GM12878 (cell line): Measurements from ENCODE around the gene IGF1R. TPM values are rescaled to one million over a fixed set of nuclear protein-coding genes. Genes with fewer than 3 reads are reported as not detected.

Experiments used
- ATAC-seq: fragments of 200-7000 bp; cut with Tn5 transposase; 3 replicates; pipeline ENCODE4 v1.9.1; 2020; ENCODE audit warnings: mild to moderate bottlenecking, moderate library complexity
- BruUV-seq: library from RNA; stranded (reverse); fragments of 400-500 nt; replicated peaks from 2 replicates; lab custom pipeline; 2021; lab: Mats Ljungman, UMichigan
- CTCF ChIA-PET: fragments of 300-600 bp; sonication (Branson Sonifier 250); formaldehyde crosslinking; extraction: SDS; loops from one replicate; lab custom pipeline; 2021; ENCODE audit warnings: inconsistent platforms; lab: Yijun Ruan, JAX
- POLR2A ChIA-PET: fragments of 350-600 bp; formaldehyde crosslinking; extraction: SDS; loops from one replicate; lab custom pipeline; 2021; ENCODE audit warnings: inconsistent platforms; lab: Charles Lee
- RAD21 ChIA-PET: fragments of 300-600 bp; sonication (Branson Sonifier 250); formaldehyde crosslinking; loops from one replicate; lab custom pipeline; 2023; ENCODE audit warnings: antibody characterized with exemption; ENCODE audit not compliant: unreplicated experiment; lab: Charles Lee
- SMC1A ChIA-PET: fragments of 300-600 bp; sonication (Branson Sonifier 250); formaldehyde crosslinking; loops from one replicate; lab custom pipeline; 2023; ENCODE audit not compliant: unreplicated experiment, uncharacterized antibody; lab: Charles Lee
- DNase-seq: peaks from one replicate; pipeline ENCODE4 v3.0.0-alpha.2; 2011; ENCODE audit warnings: low read depth, low spot score
- FAIRE-seq: peaks from 3 replicates; lab custom pipeline; 2011; peaks lifted over from hg19 to GRCh38; lab: Jason Lieb, UNC
- H2AFZ ChIP-seq: 2 replicates; pipeline ENCODE4 v1.6.0; 2011; ENCODE audit warnings: low read depth, low read length, control low read depth; ENCODE audit not compliant: control insufficient read depth
- H3K27ac ChIP-seq: 2 replicates; pipeline ENCODE4 v1.5.1; 2011; ENCODE audit warnings: control low read depth; ENCODE audit not compliant: control insufficient read depth, insufficient read depth
- H3K27me3 ChIP-seq, 2 experiments: replicated peaks in 1 of 2; 2 replicates each; pipeline versions ENCODE4 v1.6.0 to v1.6.1; 2011; ENCODE audit warnings: low read length in 1 of 2; ENCODE audit not compliant: control insufficient read depth in 2 of 2, insufficient read depth in 2 of 2
- H3K36me3 ChIP-seq, 2 experiments: 2 replicates each; pipeline ENCODE4 v1.5.1; 2011; ENCODE audit warnings: low read length in 1 of 2; ENCODE audit not compliant: control insufficient read depth in 2 of 2, insufficient read depth in 2 of 2
- H3K4me1 ChIP-seq: 2 replicates; pipeline ENCODE4 v1.6.1; 2011; ENCODE audit warnings: mild to moderate bottlenecking, low read length, moderate library complexity, mixed read lengths; ENCODE audit not compliant: control insufficient read depth, insufficient read depth
- H3K4me2 ChIP-seq: 2 replicates; pipeline ENCODE4 v1.6.0; 2011; ENCODE audit warnings: control low read depth; ENCODE audit not compliant: control insufficient read depth, insufficient read depth
- H3K4me3 ChIP-seq: fragments of 200-600 bp; sonication (generic); 2 replicates; pipeline ENCODE4 v1.5.1; 2016
- H3K79me2 ChIP-seq: 2 replicates; pipeline ENCODE4 v1.6.0; 2011; ENCODE audit warnings: low read length; ENCODE audit not compliant: control insufficient read depth, insufficient read depth
- H3K9ac ChIP-seq: 2 replicates; pipeline ENCODE4 v1.8.0; 2011; ENCODE audit warnings: low read length, control low read depth, mixed read lengths; ENCODE audit not compliant: control insufficient read depth, insufficient read depth
- H3K9me3 ChIP-seq: replicated peaks from 3 replicates; pipeline ENCODE4 v1.5.1; 2011; ENCODE audit warnings: mild to moderate bottlenecking, low read length; ENCODE audit not compliant: control insufficient read depth, insufficient read depth
- H4K20me1 ChIP-seq: 2 replicates; pipeline ENCODE4 v1.6.0; 2011; ENCODE audit not compliant: control insufficient read depth, insufficient read depth
- ATF2 ChIP-seq: IDR thresholded peaks from 2 replicates; pipeline ENCODE4 v1.6.1; 2012; ENCODE audit warnings: low read length, inconsistent platforms
- ATF3 ChIP-seq: IDR thresholded peaks from 2 replicates; pipeline ENCODE4 v1.6.1; 2011; ENCODE audit warnings: low read depth, mild to moderate bottlenecking, low read length, moderate library complexity, borderline replicate concordance; ENCODE audit errors: extremely low read depth
- BACH1 ChIP-seq: fragments of 450-650 bp; IDR thresholded peaks from 2 replicates; pipeline ENCODE4 v1.6.1; 2017; ENCODE audit warnings: mild to moderate bottlenecking, borderline replicate concordance
- BMI1 ChIP-seq: fragments of 450-650 bp; IDR thresholded peaks from 2 replicates; pipeline ENCODE4 v1.6.1; 2016; ENCODE audit warnings: mild to moderate bottlenecking, moderate library complexity, borderline replicate concordance
- BRCA1 ChIP-seq: IDR thresholded peaks from 2 replicates; pipeline ENCODE4 v1.6.1; 2011; ENCODE audit warnings: low read depth, low read length, improper control_type of control experiment
- CHD2 ChIP-seq: IDR thresholded peaks from 2 replicates; pipeline ENCODE4 v1.6.1; 2011; ENCODE audit warnings: low read depth, low read length, improper control_type of control experiment, borderline replicate concordance
- ESRRA ChIP-seq: IDR thresholded peaks from 2 replicates; pipeline ENCODE4 v1.6.1; 2012; ENCODE audit warnings: mild to moderate bottlenecking, low read length, improper control_type of control experiment
- FOXK2 ChIP-seq: fragments of 450-650 bp; IDR thresholded peaks from 2 replicates; pipeline ENCODE4 v1.6.1; 2017; ENCODE audit warnings: mild to moderate bottlenecking, moderate library complexity
- FOXM1 ChIP-seq: IDR thresholded peaks from 2 replicates; pipeline ENCODE4 v1.6.1; 2012; ENCODE audit warnings: low read depth, mild to moderate bottlenecking, inconsistent platforms, low read length, moderate library complexity
- JUNB ChIP-seq: IDR thresholded peaks from 2 replicates; pipeline ENCODE4 v1.6.1; 2016; ENCODE audit warnings: antibody characterized with exemption, mild to moderate bottlenecking
- MXI1 ChIP-seq: fragments of 150-350 bp; IDR thresholded peaks from 2 replicates; pipeline ENCODE4 v1.6.1; 2011; ENCODE audit warnings: low read depth, mild to moderate bottlenecking, inconsistent platforms, low read length, improper control_type of control experiment
- NR2F1 ChIP-seq: fragments of 450-650 bp; conservative IDR thresholded peaks from 2 replicates; pipeline ENCODE4 v1.6.1; 2017; ENCODE audit warnings: mild to moderate bottlenecking
- PAX5 ChIP-seq: IDR thresholded peaks from 2 replicates; pipeline ENCODE4 v1.6.1; 2011; ENCODE audit warnings: low read depth, low read length, borderline replicate concordance
- POU2F2 ChIP-seq: IDR thresholded peaks from 3 replicates; pipeline ENCODE4 v1.6.1; 2011; ENCODE audit warnings: low read depth, mild to moderate bottlenecking, low read length, borderline replicate concordance
- RAD51 ChIP-seq: fragments of 450-650 bp; IDR thresholded peaks from 2 replicates; pipeline ENCODE4 v1.6.1; 2016; ENCODE audit warnings: moderate library complexity, mild to moderate bottlenecking, inconsistent platforms
- SIX5 ChIP-seq: IDR thresholded peaks from 2 replicates; pipeline ENCODE4 v1.6.1; 2011; ENCODE audit warnings: mild to moderate bottlenecking, low read depth, low read length, moderate library complexity; ENCODE audit not compliant: severe bottlenecking
- TCF7 ChIP-seq: IDR thresholded peaks from 2 replicates; pipeline ENCODE4 v1.6.1; 2014; ENCODE audit warnings: antibody characterized with exemption, borderline replicate concordance
- ZNF274 ChIP-seq: IDR thresholded peaks from one replicate; pipeline ENCODE4 v1.8.0; 2011; ENCODE audit not compliant: insufficient read length, insufficient read depth
- ZZZ3 ChIP-seq: IDR thresholded peaks from 2 replicates; pipeline ENCODE4 v1.6.1; 2011; ENCODE audit warnings: low read depth; ENCODE audit not compliant: control insufficient read depth, insufficient read length
- WGBS: methylation state at CpG from one replicate; pipeline ENCODE4 v1.1.6; 2016; ENCODE audit warnings: low lambda C conversion rate; ENCODE audit not compliant: insufficient replicate concordance, insufficient coverage; ENCODE audit errors: missing lambda C conversion rate; 5-methylcytosine and 5-hydroxymethylcytosine counted together
- in situ Hi-C: fragments of 300-500 bp; cut with MboI; formaldehyde crosslinking; loops from 9 replicates; pipeline ENCODE4 v1.14.3; 2018; ENCODE audit warnings: mixed read lengths
- intact Hi-C: fragments of 100-400 bp; cut with micrococcal nuclease; formaldehyde crosslinking; loops from one replicate; pipeline ENCODE4 v1.14.2; 2022; ENCODE audit not compliant: unreplicated experiment
- polyA plus RNA-seq, 11 experiments: library from polyadenylated mRNA; depleted of rRNA in 4 of 11; unstranded in 6 of 11; stranded (reverse) in 5 of 11; fragments of >200 nt; fragmentation: Nextera tagmentation in 4 of 11; fragmentation: Illumina TruSeq in 1 of 11; extraction: Ambion mirVana in 4 of 11; extraction: Trizol in 1 of 11; gene quantifications; 1 replicate in 1 of 11; 2 replicates in 10 of 11; pipeline versions ENCODE4 v1.2.1 to v1.2.3, GENCODE V29; 2011 to 2016; ENCODE audit warnings: inconsistent platforms in 2 of 11, missing spikeins in 2 of 11, low read depth in 1 of 11
- total RNA-seq, 4 experiments: library from RNA; depleted of rRNA in 3 of 4; stranded (reverse); fragments of >200 nt in 3 of 4; fragmentation: Illumina TruSeq in 1 of 4; extraction: Trizol in 1 of 4; gene quantifications; 2 replicates each; pipeline versions ENCODE4 v1.2.1 to v1.2.3, GENCODE V29; 2013 to 2021

IGF1R gene
- total and polyA plus RNA-seq, 10 of the 15 experiments (the other 5 are each of a cell fraction or from before 2014, with no cell fraction given): 0.03 to 2.7 (median 0.66) TPM

DNA sequence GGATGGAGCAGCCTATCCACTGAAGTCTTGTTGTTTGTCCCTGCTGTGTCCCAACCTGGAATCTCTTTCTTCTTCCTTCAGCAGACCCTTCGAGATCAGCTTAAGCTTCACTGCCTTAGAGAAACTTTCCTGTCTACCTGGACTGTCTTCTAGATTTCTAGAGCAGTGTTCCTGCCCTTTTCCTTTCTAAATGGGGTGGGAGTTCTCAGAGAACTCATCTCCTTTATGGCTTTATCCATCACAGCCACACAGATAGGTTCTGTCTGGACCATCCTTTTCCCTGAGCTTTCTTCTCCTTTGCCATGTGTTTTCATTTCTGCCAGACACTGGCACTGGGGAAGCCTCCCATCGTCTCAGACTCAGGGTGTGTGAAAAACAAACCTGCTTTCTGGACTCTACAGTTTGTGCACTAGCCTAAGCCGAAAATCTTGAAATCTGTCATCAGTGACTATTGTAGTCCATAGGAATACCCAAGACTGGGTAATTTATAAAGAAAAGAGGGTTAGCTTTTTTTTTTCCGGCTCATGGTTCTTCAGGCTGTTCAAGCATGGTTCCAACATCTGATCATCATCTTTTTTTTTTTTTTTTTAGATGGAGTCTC, 181.8 kb downstream of the IGF1R start:
- TF ChIP-seq ZNF274: peak; percentile 58
- TF ChIP-seq TCF7: no peak
- no peak for TF ChIP-seq PAX5
- intact Hi-C loops: no loop called here
- H3K4me1 ChIP-seq: no peaks in the 10 kb centered on the region
- ChIA-PET RAD21 (no interaction called here), SMC1A (no interaction called here), POLR2A (no interaction called here), CTCF (no interaction called here)
- H3K27me3 ChIP-seq: no peaks in the 10 kb centered on the region
- no peak overlapping the region for H3K4me2 ChIP-seq
- no peaks in the 10 kb centered on the region for H3K79me2 ChIP-seq
- WGBS: 12% methylated on average over 4 of the region's 4 CpGs
- no peak overlapping the region for H2AFZ ChIP-seq
- FAIRE-seq (no peak), DNase-seq (no peak), ATAC-seq (no peak)
- H3K9ac ChIP-seq: no peak overlapping the region
- no peaks in the 10 kb centered on the region for H3K36me3 ChIP-seq
- no peak overlapping the region for H3K27ac ChIP-seq
- BruUV-seq: no TSS peak
- H3K4me3 ChIP-seq: no peak overlapping the region
- no peaks in the 10 kb centered on the region for H4K20me1 ChIP-seq
- H3K9me3 ChIP-seq: peaks cover 7% of the 10 kb centered on the region; the same call in 2 of the 3 replicates
- in situ Hi-C loops: no loop called here

DNA sequence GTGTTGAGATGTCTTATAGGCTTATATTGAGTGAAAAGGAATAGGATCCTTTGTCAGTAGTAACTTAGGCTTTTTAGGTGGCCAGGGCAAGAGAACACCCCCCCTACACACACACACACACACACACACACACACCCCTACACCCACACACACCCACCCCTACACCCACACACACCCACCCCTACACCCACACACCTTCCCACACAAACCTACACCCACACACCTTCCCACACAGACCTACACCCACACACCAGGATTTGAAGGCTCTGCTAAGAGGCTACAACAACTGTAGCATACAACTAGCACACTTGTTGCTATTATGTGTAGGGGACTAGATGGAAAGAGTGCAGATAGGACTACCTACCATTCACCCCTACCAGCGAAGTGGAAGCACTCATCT, 186.6 kb downstream of the IGF1R start:
- Histone ChIP-seq H3K9me3 (peaks cover 7% of the 10 kb centered on the region; the same call in 2 of the 3 replicates), H3K4me1 (no peaks in the 10 kb centered on the region), H4K20me1 (no peaks in the 10 kb centered on the region), H3K79me2 (no peaks in the 10 kb centered on the region), H3K36me3 (no peaks in the 10 kb centered on the region), H3K9ac (no peak overlapping the region), H3K27ac (no peak overlapping the region), H2AFZ (no peak overlapping the region), H3K4me3 (no peak overlapping the region), H3K27me3 (no peaks in the 10 kb centered on the region), H3K4me2 (no peak overlapping the region)
- CTCF ChIA-PET: no interaction called here
- FAIRE-seq (no peak), ATAC-seq (no peak), DNase-seq (no peak)
- SMC1A ChIA-PET: no interaction called here
- no TSS peak for BruUV-seq
- WGBS: 0% methylated on average over 1 of the region's 1 CpG
- intact Hi-C loops: no loop called here
- RAD21 ChIA-PET: no interaction called here
- in situ Hi-C loops: no loop called here
- no peak for TF ChIP-seq FOXK2
- TF ChIP-seq SIX5: no peak
- no peak for TF ChIP-seq ESRRA
- TF ChIP-seq BACH1: no peak
- no peak for TF ChIP-seq POU2F2
- no peak for TF ChIP-seq CHD2
- TF ChIP-seq BMI1: no peak
- no peak for TF ChIP-seq RAD51
- TF ChIP-seq ZZZ3: no peak
- no peak for TF ChIP-seq FOXM1
- no peak for TF ChIP-seq NR2F1
- no peak for TF ChIP-seq ATF3
- TF ChIP-seq MXI1: no peak
- TF ChIP-seq JUNB: no peak
- TF ChIP-seq BRCA1: no peak
- no peak for TF ChIP-seq ATF2
- POLR2A ChIA-PET: no interaction called here
